Stimulated activated naive CD8-positive, alpha-beta T cell treated with anti-CD3 and anti-CD28 coated beads, Interleukin-15, Interleukin-2, amounts not matched to agents 100 U/mL and 50 U/mL, for 24 hours (primary cell): Measurements from ENCODE around the gene UBAC2.

Source experiments
- ATAC-seq: fragments of 150-1000 bp; cut with Tn5 transposase; one replicate; pipeline ENCODE4 v1.10.0; 2021
- DNase-seq: peaks from one replicate; pipeline ENCODE4 v3.0.0; 2021

Gene UBAC2

GRCh38 chr13:99270518-99270917 lies 69.9 kb downstream of the UBAC2 start:
- ATAC-seq (no peak), DNase-seq (no peak)

DNA sequence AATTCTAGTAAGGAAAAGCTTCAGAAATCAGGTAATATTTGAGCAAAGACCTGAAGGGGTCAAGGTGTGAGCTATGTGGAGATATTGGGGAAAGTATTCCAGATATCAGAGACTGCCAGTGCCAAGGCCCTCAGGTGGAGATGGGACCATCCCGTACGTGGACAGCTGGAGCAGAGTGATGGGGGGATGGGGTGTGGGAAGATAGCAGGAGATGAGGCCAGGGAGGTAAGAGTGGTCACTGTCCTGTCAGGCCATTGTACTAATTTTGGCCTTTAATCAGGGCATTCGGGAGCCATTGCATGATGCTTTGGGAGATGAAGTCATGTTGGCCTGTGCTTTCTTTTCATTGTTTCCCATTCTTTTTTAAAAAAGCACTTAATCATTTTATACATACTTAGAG lies 70.6 kb downstream of the UBAC2 start:
- DNase-seq (no peak), ATAC-seq (no peak)

- DNase-seq (no peak), ATAC-seq (no peak)
These were observed 71.8 kb downstream of the UBAC2 start for GRCh38 chr13:99272481-99272880.

DNA sequence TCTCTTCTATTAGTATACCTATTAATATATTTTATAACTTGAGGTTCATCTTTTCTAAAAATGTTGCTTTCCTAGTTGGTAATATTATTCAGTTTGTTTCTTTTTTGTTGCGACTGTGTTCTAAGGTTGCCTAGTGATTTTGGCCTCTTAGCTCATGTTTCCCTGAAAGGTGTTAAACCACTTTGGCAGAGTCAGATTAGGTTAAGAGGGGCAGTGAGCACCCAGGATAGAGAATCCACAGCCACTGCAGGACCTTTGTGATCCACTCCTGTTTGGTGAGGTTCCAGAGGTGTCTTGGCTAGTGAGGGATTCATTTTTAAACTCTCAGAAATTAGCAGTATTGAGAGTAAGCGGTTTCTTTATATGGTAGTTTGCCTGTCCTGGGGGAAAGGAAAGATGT lies 72.5 kb downstream of the UBAC2 start:
- ATAC-seq (peak; percentile 56), DNase-seq (no peak)

- ATAC-seq (peak; percentile 76), DNase-seq (no peak)
These were observed 74.4 kb downstream of the UBAC2 start for GRCh38 chr13:99275093-99275469.

GRCh38 chr13:99276706-99277105 lies 76.1 kb downstream of the UBAC2 start:
- peak; percentile 25 for ATAC-seq
- DNase-seq = no peak

DNA sequence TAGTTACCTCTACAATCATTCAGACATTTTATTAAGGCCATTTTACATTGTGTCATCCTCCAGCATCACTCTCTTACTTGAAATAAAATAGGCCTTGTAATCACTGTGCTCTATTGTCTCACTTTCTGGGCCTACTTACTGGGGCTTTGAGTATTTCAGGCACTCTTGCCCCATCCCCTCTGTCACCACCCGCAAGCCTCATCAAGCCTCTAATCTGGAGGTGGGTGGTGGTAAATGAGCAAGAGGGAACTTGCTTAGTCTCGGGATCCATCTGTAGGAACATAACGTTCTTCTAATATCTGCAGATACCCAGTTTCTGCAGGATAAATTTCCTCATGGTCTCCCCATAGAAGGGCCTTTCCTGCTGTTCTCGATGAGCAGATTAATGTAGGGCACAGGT lies 77.0 kb downstream of the UBAC2 start:
- ATAC-seq = no peak
- no peak for DNase-seq

DNA sequence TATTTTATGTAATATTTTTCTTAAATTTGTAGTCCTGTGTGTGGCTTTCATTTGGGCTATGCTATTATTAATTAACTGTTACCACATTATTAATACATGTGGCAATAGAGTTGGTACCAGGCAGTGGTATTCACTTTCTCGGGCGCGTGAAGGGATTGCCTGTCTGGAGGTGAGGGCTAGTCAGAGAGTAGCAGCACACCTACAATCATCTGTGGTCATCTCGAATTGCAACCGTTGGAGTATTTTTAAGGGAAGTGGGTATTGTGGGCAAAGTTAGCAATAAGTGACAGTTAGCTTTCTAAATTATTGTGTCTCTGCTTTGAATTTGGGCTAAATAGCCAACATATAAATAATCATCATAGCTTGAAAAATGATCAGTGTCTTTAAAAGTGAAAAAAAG lies 77.5 kb downstream of the UBAC2 start:
- no peak for DNase-seq

DNA sequence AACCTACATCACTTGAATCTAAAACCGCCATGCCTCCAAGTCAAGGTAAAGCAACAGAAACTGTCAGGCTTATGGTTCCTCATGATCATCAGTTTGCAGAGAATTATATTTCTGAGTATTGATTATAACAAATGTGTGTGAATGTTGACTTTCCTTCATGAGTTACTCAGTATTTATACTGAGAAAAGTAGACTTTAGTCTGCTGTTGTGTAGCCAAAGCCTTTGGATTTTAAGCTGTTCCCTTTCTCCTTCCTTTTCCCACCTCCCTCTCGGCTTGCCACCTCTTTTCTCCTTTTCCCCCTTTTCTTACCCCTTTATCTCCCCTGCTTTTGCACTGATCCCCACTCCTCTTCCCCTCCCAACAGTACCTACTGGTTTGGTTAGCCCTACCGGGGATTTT lies 78.2 kb downstream of the UBAC2 start:
- ATAC-seq = no peak
- no peak for DNase-seq

More for the DNA sequence above, 77.5 kb downstream of the UBAC2 start:
- ATAC-seq = no peak

DNA sequence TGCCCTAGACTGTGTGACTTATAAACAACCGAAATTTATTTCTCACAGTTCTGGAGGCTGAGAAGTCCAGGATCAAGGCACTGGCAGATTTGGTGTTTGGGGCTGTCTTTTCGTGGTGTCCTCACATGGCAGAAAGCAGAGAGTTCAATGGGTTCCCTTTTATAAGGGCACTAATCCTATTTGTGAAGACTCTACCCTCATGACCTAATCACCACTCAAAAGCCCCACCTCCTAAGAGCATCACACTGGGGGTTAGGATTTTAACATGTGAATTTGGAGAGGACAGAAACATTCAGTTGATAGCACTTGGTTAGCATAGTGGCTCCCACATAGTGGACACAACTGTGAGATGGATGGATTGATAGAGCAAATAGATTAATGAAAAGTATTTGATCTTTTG lies 79.0 kb downstream of the UBAC2 start:
- no peak for DNase-seq
- no peak for ATAC-seq

- ATAC-seq = no peak
- no peak for DNase-seq
These were observed 79.5 kb downstream of the UBAC2 start for GRCh38 chr13:99280166-99280565.

GRCh38 chr13:99281811-99282263 lies 81.2 kb downstream of the UBAC2 start:
- DNase-seq (peak; percentile 70), ATAC-seq (peak; percentile 87)

GRCh38 chr13:99282264-99283231 lies 81.9 kb downstream of the UBAC2 start:
- ATAC-seq (no peak), DNase-seq (no peak)

GRCh38 chr13:99285432-99286182 lies 85.0 kb downstream of the UBAC2 start:
- ATAC-seq (no peak), DNase-seq (no peak)

- ATAC-seq (no peak), DNase-seq (no peak)
These were observed 86.9 kb downstream of the UBAC2 start for GRCh38 chr13:99287551-99287950.

GRCh38 chr13:99288089-99288488 lies 87.4 kb downstream of the UBAC2 start:
- peak; percentile 53 for DNase-seq
- ATAC-seq = peak; percentile 80

DNA sequence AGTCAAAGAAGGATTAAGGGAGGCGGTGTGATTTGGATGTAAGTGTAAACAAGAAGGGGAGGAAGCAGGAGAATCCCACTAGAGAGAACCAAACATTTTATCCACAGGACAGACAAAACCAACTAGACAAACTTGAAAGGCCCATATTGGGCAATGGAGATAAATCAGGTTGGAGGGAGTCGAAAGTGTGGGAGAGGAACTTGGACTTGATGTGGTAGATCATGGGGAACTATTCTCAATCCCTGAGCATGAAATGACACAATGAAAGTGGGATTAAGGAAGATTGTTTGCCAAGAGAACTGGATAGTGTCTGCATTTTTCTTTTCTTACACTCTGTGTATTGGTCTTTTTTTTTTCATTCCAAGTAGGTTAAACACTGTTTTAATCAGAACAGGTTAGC lies 88.6 kb downstream of the UBAC2 start:
- DNase-seq (no peak), ATAC-seq (no peak)

GRCh38 chr13:99289674-99290337 lies 89.2 kb downstream of the UBAC2 start:
- DNase-seq (peak; percentile 68), ATAC-seq (peak; percentile 75)

DNA sequence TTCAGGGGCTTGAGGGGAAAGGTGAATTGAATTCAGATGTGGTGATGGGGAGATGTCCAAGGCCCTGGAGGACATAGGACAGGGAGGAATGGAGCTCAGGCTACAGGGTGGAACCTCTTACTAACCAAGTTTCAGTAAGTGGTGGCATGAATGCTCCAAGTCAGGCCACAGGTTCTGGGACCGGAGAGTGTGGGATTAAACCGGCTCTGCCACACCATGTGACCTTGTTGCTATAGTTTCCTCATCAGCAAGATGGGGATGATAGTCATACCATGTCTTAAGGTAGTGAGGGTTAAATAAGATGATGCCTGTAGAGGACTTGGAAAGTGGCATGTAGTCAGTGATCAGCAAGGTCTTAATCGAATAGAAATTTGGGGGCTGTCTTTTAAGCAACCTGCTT lies 90.2 kb downstream of the UBAC2 start:
- ATAC-seq = peak; percentile 19
- DNase-seq = no peak

DNA sequence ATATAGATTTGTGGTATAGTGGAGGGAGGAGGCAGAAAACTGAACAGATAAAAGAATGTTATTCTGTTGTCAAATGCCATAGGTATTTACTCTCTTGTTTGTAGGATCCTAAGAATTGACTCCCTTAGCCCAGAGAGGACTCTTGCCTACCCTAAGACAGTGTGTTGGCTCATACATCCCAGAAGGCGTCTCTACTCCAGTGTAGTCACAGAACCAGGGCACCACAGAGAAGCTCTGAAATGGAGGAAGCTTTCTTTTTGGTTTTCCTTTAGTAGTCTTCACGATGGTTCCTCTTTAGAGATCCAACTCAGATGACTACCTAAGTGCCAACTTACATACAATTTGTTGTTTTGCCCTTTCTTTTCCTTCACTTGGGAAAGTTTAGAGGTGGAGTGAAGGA lies 92.5 kb downstream of the UBAC2 start:
- DNase-seq (no peak), ATAC-seq (no peak)

- no peak for ATAC-seq
- no peak for DNase-seq
These were observed 93.5 kb downstream of the UBAC2 start for GRCh38 chr13:99294198-99294597.

DNA sequence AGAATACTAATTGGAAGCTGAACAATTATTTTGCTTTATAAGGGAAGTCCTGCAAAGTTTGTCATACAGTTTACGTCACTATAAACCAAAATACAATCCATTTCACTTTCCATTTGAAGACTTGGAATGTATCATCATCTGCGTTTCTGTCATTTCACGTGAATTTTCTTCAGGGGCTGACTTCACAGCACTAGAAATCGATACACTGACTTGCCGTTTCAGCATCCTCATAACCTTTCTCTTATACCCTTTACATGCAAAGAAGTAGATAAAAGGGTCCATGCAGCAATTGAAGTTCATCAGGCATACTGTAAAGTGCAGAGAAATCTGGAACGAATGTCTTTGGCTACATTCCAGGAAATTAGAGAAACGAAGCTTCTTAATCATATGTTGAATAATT lies 94.3 kb downstream of the UBAC2 start:
- DNase-seq (no peak), ATAC-seq (no peak)
